Midbrain (tissue), 1 donor: ENCODE measurements around the gene SFI1.
A peak's percentile ranks its signal among the peaks of the same experiment; 100 is the strongest.

Source experiments
- DNase-seq: peaks from one replicate; lab custom pipeline; 2025; lab: John Stamatoyannopoulos, UW

The SFI1 gene

GRCh38 chr22:31616315-31616980 is 120.1 kb downstream of the SFI1 start:
- DNase-seq = no peak

GRCh38 chr22:31618057-31618456 is 121.7 kb downstream of the SFI1 start:
- no peak for DNase-seq

- DNase-seq = no peak
Measured at GRCh38 chr22:31618471-31619176, 122.3 kb downstream of the SFI1 start.

GRCh38 chr22:31619611-31620300 is 123.4 kb downstream of the SFI1 start:
- DNase-seq = no peak

- no peak for DNase-seq
Measured at GRCh38 chr22:31620756-31621480, 124.6 kb downstream of the SFI1 start.

GRCh38 chr22:31621507-31622124 is 125.3 kb downstream of the SFI1 start:
- DNase-seq = no peak

- no peak for DNase-seq
Measured at GRCh38 chr22:31622980-31623379, 126.6 kb downstream of the SFI1 start.

GRCh38 chr22:31623592-31624304 is 127.4 kb downstream of the SFI1 start:
- DNase-seq = no peak

- DNase-seq = no peak
Measured at GRCh38 chr22:31625257-31625640, 128.9 kb downstream of the SFI1 start.

- peak; percentile 37 for DNase-seq
Measured at GRCh38 chr22:31625661-31626426, 129.5 kb downstream of the SFI1 start.

- peak; percentile 37 for DNase-seq
Measured at GRCh38 chr22:31626427-31627150, 130.3 kb downstream of the SFI1 start.

GRCh38 chr22:31627223-31627731 is 130.9 kb downstream of the SFI1 start:
- no peak for DNase-seq

- DNase-seq = no peak
Measured at GRCh38 chr22:31628362-31628761, 132.0 kb downstream of the SFI1 start.

GRCh38 chr22:31628969-31629708 is 132.8 kb downstream of the SFI1 start:
- no peak for DNase-seq

- no peak for DNase-seq
Measured at GRCh38 chr22:31629741-31630184, 133.4 kb downstream of the SFI1 start.

GRCh38 chr22:31630331-31631329 is 134.3 kb downstream of the SFI1 start:
- peak; percentile 45 for DNase-seq

GRCh38 chr22:31631436-31631835 is 135.1 kb downstream of the SFI1 start:
- no peak for DNase-seq
